Right renal pelvis (tissue), 4 donors: ENCODE results near the gene AMBN. TPM values are rescaled to one million over a fixed set of nuclear protein-coding genes. Genes with fewer than 3 reads are reported as not detected.
A peak's percentile ranks its signal among the peaks of the same experiment; 100 is the strongest.

ENCODE experiments used
- DNase-seq, 4 donors: peaks; one replicate each; pipeline ENCODE4 v3.0.0-alpha.2; 2013; ENCODE audit warnings: low read depth in 4 of 4, low spot score in 3 of 4, missing footprints in 1 of 4
- polyA plus RNA-seq, 4 donors: library from polyadenylated mRNA; unstranded; fragments of 120-200 nt; gene quantifications; one replicate each; pipeline ENCODE4 v1.2.1, GENCODE V29; 2013; ENCODE audit not compliant: insufficient read length in 4 of 4

AMBN gene
- polyA plus RNA-seq = 1 to 10 TPM; 1.2 to 1.6 (median 1.5) TPM

- DNase-seq = no peak
Observed at GRCh38 chr4:70591955-70592582, at the start of gene AMBN. TSS of gene AMBN (plus strand) at chr4:70592256. CDS start at chr4:70592359, 103 bp downstream.

- DNase-seq = no peak
Observed at GRCh38 chr4:70544279-70544868, 47.7 kb upstream of the AMBN start.

GRCh38 chr4:70556856-70557255, 35.2 kb upstream of the AMBN start:
- no peak for DNase-seq

- peak in 3 of 4 donors; percentile 51 to 61 (median 52) for DNase-seq
Observed at GRCh38 chr4:70559211-70559830, 32.7 kb upstream of the AMBN start.

GRCh38 chr4:70559924-70560323, 32.1 kb upstream of the AMBN start:
- no peak for DNase-seq

GRCh38 chr4:70564033-70564432, 28.0 kb upstream of the AMBN start:
- DNase-seq = no peak

- no peak for DNase-seq
Observed at GRCh38 chr4:70570796-70571195, 21.3 kb upstream of the AMBN start.

- DNase-seq = peak in 1 of 4 donors; percentile 20
Observed at GRCh38 chr4:70571772-70572171, 20.3 kb upstream of the AMBN start.

- DNase-seq = no peak
Observed at GRCh38 chr4:70575964-70576363, 16.1 kb upstream of the AMBN start.

GRCh38 chr4:70577220-70577927, 14.7 kb upstream of the AMBN start:
- DNase-seq = no peak

GRCh38 chr4:70581980-70582379, 10.1 kb upstream of the AMBN start:
- DNase-seq = no peak

GRCh38 chr4:70583952-70584834, 7.9 kb upstream of the AMBN start:
- DNase-seq = no peak

- no peak for DNase-seq
Observed at GRCh38 chr4:70586841-70587240, 5.2 kb upstream of the AMBN start.

GRCh38 chr4:70589785-70590184, 2.3 kb upstream of the AMBN start:
- no peak for DNase-seq

GRCh38 chr4:70594196-70594595, 2.1 kb downstream of the AMBN start:
- DNase-seq = no peak

- no peak for DNase-seq
Observed at GRCh38 chr4:70600305-70600704, 8.2 kb downstream of the AMBN start.

GRCh38 chr4:70600977-70601376, 8.9 kb downstream of the AMBN start:
- DNase-seq = no peak

- peak in 1 of 4 donors; percentile 58 for DNase-seq
Observed at GRCh38 chr4:70601422-70602039, 9.5 kb downstream of the AMBN start.

GRCh38 chr4:70603856-70604255, 11.8 kb downstream of the AMBN start:
- DNase-seq = no peak

- DNase-seq = no peak
Observed at GRCh38 chr4:70606459-70606858, 14.4 kb downstream of the AMBN start.
